H1 (cell line): ENCODE data around the gene PM20D1. TPM values are rescaled to one million over a fixed set of nuclear protein-coding genes. Genes with fewer than 3 reads are reported as not detected.

Experiments used
- CTCF ChIA-PET: fragments of 300-600 bp; sonication (Branson Sonifier 250); formaldehyde crosslinking; loops from one replicate; lab custom pipeline; 2021; ENCODE audit not compliant: partially characterized antibody; lab: Charles Lee
- POLR2A ChIA-PET: fragments of 300-600 bp; sonication (Branson Sonifier 250); formaldehyde crosslinking; loops from one replicate; lab custom pipeline; 2021; ENCODE audit warnings: inconsistent platforms; ENCODE audit not compliant: partially characterized antibody; lab: Charles Lee
- DNase-seq, 2 experiments: peaks; one replicate each; pipeline versions ENCODE4 v3.0.0 to v3.0.0-alpha.2; 2010 to 2022; ENCODE audit warnings: low spot score in 2 of 2, low read depth in 1 of 2, mixed read lengths in 1 of 2
- FAIRE-seq: peaks from 2 replicates; lab custom pipeline; 2011; peaks lifted over from hg19 to GRCh38; lab: Jason Lieb, UNC
- H2AFZ ChIP-seq: 2 replicates; pipeline ENCODE4 v1.8.1; 2012; ENCODE audit warnings: low read length, inconsistent platforms
- H2AK5ac ChIP-seq: 2 replicates; pipeline ENCODE4 v1.6.1; 2013; ENCODE audit warnings: low read depth, low read length
- H2BK120ac ChIP-seq: replicated peaks from 2 replicates; pipeline ENCODE3; 2013; ENCODE audit warnings: low read depth, low read length, inconsistent platforms
- H2BK12ac ChIP-seq: 2 replicates; pipeline ENCODE4 v1.6.1; 2013; ENCODE audit warnings: low read depth, low read length
- H2BK15ac ChIP-seq: 2 replicates; pipeline ENCODE4 v1.6.1; 2013; ENCODE audit warnings: low read length
- H2BK20ac ChIP-seq: 2 replicates; pipeline ENCODE4 v1.6.1; 2013; ENCODE audit warnings: low read length
- H2BK5ac ChIP-seq: 2 replicates; pipeline ENCODE4 v1.6.1; 2013; ENCODE audit warnings: low read depth, low read length
- H3K14ac ChIP-seq: 2 replicates; pipeline ENCODE4 v1.6.1; 2013; ENCODE audit warnings: inconsistent platforms; ENCODE audit not compliant: insufficient read length
- H3K18ac ChIP-seq: 2 replicates; pipeline ENCODE4 v1.6.1; 2013; ENCODE audit warnings: low read length; ENCODE audit errors: extremely low read depth
- H3K23ac ChIP-seq: 2 replicates; pipeline ENCODE4 v1.6.1; 2013; ENCODE audit warnings: inconsistent platforms; ENCODE audit not compliant: insufficient read length
- H3K23me2 ChIP-seq: 2 replicates; pipeline ENCODE4 v1.6.1; 2013; ENCODE audit warnings: low read depth, low read length
- H3K27ac ChIP-seq: 2 replicates; pipeline ENCODE4 v1.6.1; 2011; ENCODE audit warnings: low read depth, low read length, inconsistent platforms
- H3K27me3 ChIP-seq, 4 experiments: replicated peaks in 1 of 4; 1 replicate in 1 of 4; 2 replicates in 3 of 4; pipeline versions ENCODE4 v1.6.1 to v1.8.1; 2011 to 2013; ENCODE audit warnings: low read length in 3 of 4, mild to moderate bottlenecking in 3 of 4, inconsistent platforms in 2 of 4, mixed read lengths in 2 of 4, moderate library complexity in 1 of 4; ENCODE audit not compliant: control insufficient read depth in 3 of 4, insufficient read depth in 3 of 4; ENCODE audit errors: extremely low read depth in 1 of 4
- H3K36me3 ChIP-seq, 4 experiments: 2 replicates each; pipeline versions ENCODE4 v1.6.1 to v1.8.1; 2011 to 2013; ENCODE audit warnings: mild to moderate bottlenecking in 4 of 4, low read length in 3 of 4, moderate library complexity in 2 of 4, control low read depth in 1 of 4, inconsistent platforms in 1 of 4; ENCODE audit not compliant: insufficient read depth in 4 of 4, control insufficient read depth in 2 of 4
- H3K4ac ChIP-seq: replicated peaks from 2 replicates; pipeline ENCODE3; 2013; ENCODE audit warnings: low read length, low read depth, mixed read lengths, inconsistent platforms; ENCODE audit not compliant: insufficient read length
- H3K4me1 ChIP-seq, 4 experiments: replicated peaks in 1 of 4; 1 replicate in 1 of 4; 2 replicates in 3 of 4; pipeline versions ENCODE4 v1.6.1 to v1.8.1; 2011 to 2013; ENCODE audit warnings: low read length in 3 of 4, inconsistent platforms in 2 of 4, mixed read lengths in 1 of 4; ENCODE audit not compliant: insufficient read depth in 4 of 4, control insufficient read depth in 3 of 4
- H3K4me2 ChIP-seq, 2 experiments: 2 replicates each; pipeline versions ENCODE4 v1.6.1 to v1.8.1; 2011 to 2013; ENCODE audit warnings: low read depth in 2 of 2, low read length in 2 of 2, control low read depth in 1 of 2, inconsistent platforms in 1 of 2, mild to moderate bottlenecking in 1 of 2; ENCODE audit not compliant: insufficient read depth in 1 of 2
- H3K4me3 ChIP-seq, 4 experiments: fragments of 200-600, 300-600 bp in 1 of 4; sonication (generic), shearing (Covaris generic), sonication (Bioruptor Twin) in 1 of 4; 2 replicates each; pipeline versions ENCODE4 v1.5.1 to v1.8.1; 2011 to 2016; ENCODE audit warnings: low read length in 4 of 4, low read depth in 3 of 4, control low read depth in 2 of 4, inconsistent platforms in 2 of 4, mild to moderate bottlenecking in 2 of 4, mixed read lengths in 1 of 4, moderate library complexity in 1 of 4; ENCODE audit not compliant: insufficient read depth in 2 of 4; ENCODE audit errors: extremely low read depth in 1 of 4
- H3K56ac ChIP-seq: replicated peaks from 2 replicates; pipeline ENCODE3; 2013; ENCODE audit warnings: low read depth, mild to moderate bottlenecking, mixed read lengths, low read length, inconsistent platforms; ENCODE audit not compliant: insufficient read length
- H3K79me1 ChIP-seq: 2 replicates; pipeline ENCODE4 v1.6.1; 2013; ENCODE audit warnings: low read depth, low read length, control low read depth
- H3K79me2 ChIP-seq, 2 experiments: 2 replicates each; pipeline versions ENCODE4 v1.6.1 to v1.8.1; 2012 to 2013; ENCODE audit warnings: low read length in 2 of 2, mild to moderate bottlenecking in 2 of 2, inconsistent platforms in 1 of 2; ENCODE audit not compliant: insufficient read depth in 2 of 2, control insufficient read depth in 1 of 2
- H3K9ac ChIP-seq, 4 experiments: replicated peaks in 1 of 4; 1 replicate in 1 of 4; 2 replicates in 3 of 4; pipeline versions ENCODE4 v1.6.1 to v1.8.1; 2011 to 2013; ENCODE audit warnings: low read depth in 3 of 4, low read length in 3 of 4, control low read depth in 2 of 4, mild to moderate bottlenecking in 2 of 4, moderate library complexity in 2 of 4, inconsistent platforms in 1 of 4; ENCODE audit errors: extremely low read depth in 1 of 4
- H3K9me3 ChIP-seq, 2 experiments: 2 replicates each; pipeline versions ENCODE4 v1.6.1 to v1.8.1; 2012 to 2013; ENCODE audit warnings: mild to moderate bottlenecking in 2 of 2, moderate library complexity in 2 of 2, control low read depth in 1 of 2, inconsistent platforms in 1 of 2, low read depth in 1 of 2, low read length in 1 of 2, mixed read lengths in 1 of 2; ENCODE audit not compliant: insufficient read depth in 2 of 2
- H4K20me1 ChIP-seq, 2 experiments: replicated peaks in 1 of 2; 2 replicates each; pipeline versions ENCODE3 to v1.8.1; 2011 to 2013; ENCODE audit warnings: inconsistent platforms in 2 of 2, low read length in 2 of 2, mild to moderate bottlenecking in 1 of 2; ENCODE audit not compliant: insufficient read depth in 2 of 2, control insufficient read depth in 1 of 2
- H4K5ac ChIP-seq: 2 replicates; pipeline ENCODE4 v1.6.1; 2013; ENCODE audit warnings: low read length, low read depth, mixed read lengths, inconsistent platforms; ENCODE audit not compliant: insufficient read length
- H4K8ac ChIP-seq: 2 replicates; pipeline ENCODE4 v1.8.0; 2013; ENCODE audit warnings: mild to moderate bottlenecking, moderate library complexity, low read length, inconsistent platforms; ENCODE audit not compliant: insufficient read depth; ENCODE audit errors: extremely low read depth
- H4K91ac ChIP-seq: replicated peaks from 2 replicates; pipeline ENCODE3; 2013; ENCODE audit warnings: low read length, mixed read lengths, inconsistent platforms; ENCODE audit not compliant: insufficient read length
- CBX5 ChIP-seq: fragments of 300-800, 300-1000 bp; sonication (generic); IDR thresholded peaks from 2 replicates; pipeline ENCODE4 v1.7.1; 2016; ENCODE audit warnings: antibody characterized with exemption, low read length, low read depth
- CEBPB ChIP-seq: IDR thresholded peaks from 2 replicates; pipeline ENCODE4 v1.6.1; 2012; ENCODE audit warnings: low read depth, low read length
- CREB1 ChIP-seq: IDR thresholded peaks from 2 replicates; pipeline ENCODE4 v1.6.1; 2012; ENCODE audit warnings: inconsistent platforms
- EGR1 ChIP-seq: IDR thresholded peaks from 2 replicates; pipeline ENCODE4 v1.6.1; 2011; ENCODE audit warnings: low read depth, low read length, borderline replicate concordance
- GABPA ChIP-seq: IDR thresholded peaks from 2 replicates; pipeline ENCODE4 v1.6.1; 2011; ENCODE audit warnings: mild to moderate bottlenecking, low read length, moderate library complexity, borderline replicate concordance; ENCODE audit not compliant: insufficient read depth
- HDAC6 ChIP-seq: IDR thresholded peaks from one replicate; pipeline ENCODE4 v1.7.1; 2012; ENCODE audit warnings: low read depth, mild to moderate bottlenecking, inconsistent platforms, low read length, moderate library complexity
- JUND ChIP-seq: IDR thresholded peaks from 2 replicates; pipeline ENCODE4 v1.6.1; 2011; ENCODE audit warnings: mild to moderate bottlenecking, improper control_type of control experiment, low read length
- KDM4A ChIP-seq: IDR thresholded peaks from one replicate; pipeline ENCODE4 v1.7.1; 2012; ENCODE audit warnings: low read depth, mild to moderate bottlenecking, moderate library complexity, low read length, inconsistent platforms; ENCODE audit not compliant: severe bottlenecking
- KDM5A ChIP-seq: fragments of 200-600 bp; IDR thresholded peaks from 2 replicates; pipeline ENCODE4 v1.7.1; 2012; ENCODE audit warnings: mild to moderate bottlenecking, low read length, inconsistent platforms, mixed read lengths
- MAFK ChIP-seq: IDR thresholded peaks from 2 replicates; pipeline ENCODE4 v1.6.1; 2012; ENCODE audit warnings: low read depth, mild to moderate bottlenecking, improper control_type of control experiment, low read length
- NRF1 ChIP-seq: IDR thresholded peaks from 2 replicates; pipeline ENCODE4 v1.6.1; 2011; ENCODE audit warnings: mild to moderate bottlenecking, low read depth, low read length, improper control_type of control experiment
- SP2 ChIP-seq: IDR thresholded peaks from 2 replicates; pipeline ENCODE4 v1.6.1; 2012; ENCODE audit warnings: mild to moderate bottlenecking, low read length, inconsistent platforms
- SP4 ChIP-seq: IDR thresholded peaks from 2 replicates; pipeline ENCODE4 v1.6.1; 2012; ENCODE audit warnings: low read length, inconsistent platforms
- TEAD4 ChIP-seq: IDR thresholded peaks from 2 replicates; pipeline ENCODE4 v1.6.1; 2012; ENCODE audit warnings: low read depth, low read length, inconsistent platforms, mixed read lengths
- YY1 ChIP-seq: IDR thresholded peaks from 2 replicates; pipeline ENCODE4 v1.6.1; 2011; ENCODE audit warnings: low read depth, mild to moderate bottlenecking, low read length
- polyA plus RNA-seq, 7 experiments: library from polyadenylated mRNA; depleted of rRNA in 3 of 7; stranded (reverse) in 5 of 7; unstranded in 2 of 7; fragments of >200 nt in 5 of 7; fragments of 200-250 nt in 2 of 7; gene quantifications; 1 replicate in 5 of 7; 2 replicates in 1 of 7; 4 replicates in 1 of 7; pipeline versions ENCODE4 v1.2.1 to v1.2.3, GENCODE V29; 2011 to 2013; ENCODE audit warnings: missing spikeins in 2 of 7, mixed read lengths in 2 of 7
- total RNA-seq: library from RNA; stranded (reverse); fragmentation: NEBNext Ultra II Directional; extraction: Animal tissue kit (Norgen Biotek cat#: 25700); gene quantifications from 2 replicates; pipeline ENCODE4 v1.2.1, GENCODE V29; 2021

Gene PM20D1
- total and polyA plus RNA-seq, 2 of the 8 experiments (the other 6 are each of a cell fraction or from before 2014, with no cell fraction given): 0.05 TPM; not detected in 1

DNA sequence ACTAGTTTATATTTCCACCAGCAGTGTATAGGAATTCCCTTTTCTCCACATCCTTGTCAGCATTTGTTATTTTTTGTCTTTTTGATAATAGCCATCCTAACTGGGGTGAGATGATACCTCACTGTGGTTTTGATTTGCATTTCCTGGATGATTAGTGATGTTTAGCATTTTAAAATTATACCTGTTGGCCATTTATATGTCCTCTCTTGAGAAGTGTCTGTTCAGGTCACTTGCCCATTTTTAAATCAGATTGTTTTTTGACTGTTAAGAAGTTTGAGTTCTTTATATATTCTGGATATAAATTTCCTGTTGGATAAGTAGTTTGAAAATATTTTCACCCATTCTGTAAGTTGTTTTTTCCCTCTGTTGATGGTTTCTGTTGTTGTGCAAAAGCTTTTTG, 31.0 kb upstream of the PM20D1 start:
- Histone ChIP-seq H3K36me3 (no peaks in the 10 kb centered on the region), H2BK120ac (no peak overlapping the region), H4K20me1 (no peaks in the 10 kb centered on the region), H3K79me1 (no peaks in the 10 kb centered on the region), H3K18ac (no peak overlapping the region), H3K4me2 (no peak overlapping the region), H3K23ac (no peak overlapping the region), H3K4me1 (no peaks in the 10 kb centered on the region), H3K9me3 (no peaks in the 10 kb centered on the region), H3K23me2 (no peaks in the 10 kb centered on the region; the same call in 1 of the 2 replicates), H3K4ac (no peak overlapping the region), H2BK15ac (no peak overlapping the region), H4K8ac (no peak overlapping the region), H3K4me3 (no peak overlapping the region), H3K14ac (no peak overlapping the region), H4K91ac (no peak overlapping the region), H3K9ac (no peak overlapping the region), H2BK20ac (no peak overlapping the region), H2AK5ac (no peak overlapping the region), H2BK5ac (no peak overlapping the region), H3K56ac (no peak overlapping the region), H2AFZ (no peak overlapping the region), H3K79me2 (no peaks in the 10 kb centered on the region), H2BK12ac (no peak overlapping the region), H3K27ac (no peak overlapping the region), H4K5ac (no peak overlapping the region), H3K27me3 (no peaks in the 10 kb centered on the region)
- TF ChIP-seq HDAC6: no peak
- no peak for TF ChIP-seq NRF1
- TF ChIP-seq KDM4A: no peak
- no peak for TF ChIP-seq JUND
- TF ChIP-seq CBX5: no peak
- TF ChIP-seq KDM5A: no peak
- no peak for TF ChIP-seq MAFK
- no peak for TF ChIP-seq CREB1
- TF ChIP-seq GABPA: no peak
- TF ChIP-seq TEAD4: no peak
- no peak for TF ChIP-seq SP2
- TF ChIP-seq EGR1: no peak
- TF ChIP-seq CEBPB: no peak
- TF ChIP-seq YY1: no peak
- no peak for TF ChIP-seq SP4
- POLR2A ChIA-PET: no interaction called here
- CTCF ChIA-PET: no interaction called here
- FAIRE-seq: no peak
- DNase-seq: no peak
